Airway epithelial cell (primary cell): ENCODE measurements around the gene POU2F2. TPM values are rescaled to one million over a fixed set of nuclear protein-coding genes. Genes with fewer than 3 reads are reported as not detected.

Experiments used
- total RNA-seq: library from RNA; depleted of rRNA; stranded (reverse); fragments of >200 nt; gene quantifications from 2 replicates; pipeline ENCODE4 v1.2.3, GENCODE V29; 2015

Gene POU2F2
- total RNA-seq: 1.1 and 1.3 TPM in 2 replicates

DNA sequence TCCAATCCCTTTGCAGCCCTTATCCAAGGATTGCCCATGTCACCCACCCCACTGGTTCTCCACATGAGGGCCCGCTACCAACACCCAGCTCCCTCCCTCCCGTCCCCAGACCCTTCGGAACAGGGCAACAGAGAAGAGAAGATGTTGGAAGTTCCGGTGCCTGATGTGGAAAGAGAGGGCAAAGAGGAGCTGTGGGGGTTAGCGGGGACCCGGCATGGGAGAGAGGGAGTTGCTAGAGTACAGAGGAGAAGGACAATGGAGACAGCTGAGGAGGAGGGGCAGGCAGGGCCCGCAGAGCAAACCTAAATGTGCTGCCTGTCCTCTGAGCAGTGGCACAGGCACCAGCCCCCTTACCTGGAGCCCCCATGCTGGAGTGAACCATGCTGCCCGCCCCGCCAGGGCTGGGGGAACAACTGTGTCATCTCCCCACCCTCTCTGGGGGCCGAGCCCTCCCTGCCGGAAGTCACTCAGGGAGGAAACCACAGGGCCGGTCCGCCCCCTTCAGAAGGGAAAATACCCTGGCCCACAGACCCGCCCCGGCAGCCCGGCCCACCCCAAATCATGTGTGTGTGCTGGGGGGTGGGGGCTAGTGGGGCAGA is at the start of gene POU2F2:
POU2F2 (minus strand) TSS at position 417 of the 599 bp plus-strand sequence; CDS start at position 382, 35 bp downstream.

DNA sequence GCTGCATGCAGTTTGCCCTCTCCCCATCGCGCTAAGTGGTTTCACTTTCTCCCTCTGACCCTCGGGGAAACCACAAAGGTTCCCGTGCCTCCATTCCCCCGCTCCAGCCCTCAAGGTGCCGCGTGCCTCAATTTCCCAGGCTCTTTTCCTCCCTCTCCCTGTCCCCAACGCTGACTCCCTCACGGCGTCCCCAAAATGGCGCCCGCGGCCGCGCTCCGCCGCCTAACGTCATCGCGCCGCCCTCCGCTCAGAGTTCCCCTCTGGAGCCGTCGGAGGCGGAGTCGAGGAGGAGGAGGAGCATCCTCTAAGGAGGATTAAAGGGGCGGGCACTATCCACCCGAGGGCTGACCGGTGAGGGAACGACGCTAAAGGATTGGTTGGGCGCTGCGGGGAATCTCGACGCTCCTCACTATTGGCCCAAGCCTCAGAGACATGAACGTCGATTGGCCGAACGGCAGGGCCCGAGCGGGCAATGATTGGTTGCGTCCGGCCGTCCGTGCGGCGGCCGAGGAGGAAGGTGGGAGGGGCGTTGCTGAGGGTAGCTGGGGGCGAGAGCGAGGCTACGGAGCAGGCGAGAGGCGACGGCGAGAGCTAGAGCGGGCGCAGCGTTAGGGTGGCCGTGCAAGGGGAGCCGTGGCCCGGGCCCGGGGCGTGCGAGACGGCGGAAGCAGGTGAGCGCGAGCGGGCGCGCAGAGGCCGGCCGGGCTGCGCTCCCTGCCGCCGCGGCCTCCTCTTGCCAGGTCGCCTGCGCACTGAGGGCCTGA is 56.4 kb downstream of the POU2F2 start, which contains the start of gene ZNF574:
ZNF574 (plus strand) TSS at position 551 of the 764 bp plus-strand sequence. CDS start 2,441 bp downstream, outside the sequence.

DNA sequence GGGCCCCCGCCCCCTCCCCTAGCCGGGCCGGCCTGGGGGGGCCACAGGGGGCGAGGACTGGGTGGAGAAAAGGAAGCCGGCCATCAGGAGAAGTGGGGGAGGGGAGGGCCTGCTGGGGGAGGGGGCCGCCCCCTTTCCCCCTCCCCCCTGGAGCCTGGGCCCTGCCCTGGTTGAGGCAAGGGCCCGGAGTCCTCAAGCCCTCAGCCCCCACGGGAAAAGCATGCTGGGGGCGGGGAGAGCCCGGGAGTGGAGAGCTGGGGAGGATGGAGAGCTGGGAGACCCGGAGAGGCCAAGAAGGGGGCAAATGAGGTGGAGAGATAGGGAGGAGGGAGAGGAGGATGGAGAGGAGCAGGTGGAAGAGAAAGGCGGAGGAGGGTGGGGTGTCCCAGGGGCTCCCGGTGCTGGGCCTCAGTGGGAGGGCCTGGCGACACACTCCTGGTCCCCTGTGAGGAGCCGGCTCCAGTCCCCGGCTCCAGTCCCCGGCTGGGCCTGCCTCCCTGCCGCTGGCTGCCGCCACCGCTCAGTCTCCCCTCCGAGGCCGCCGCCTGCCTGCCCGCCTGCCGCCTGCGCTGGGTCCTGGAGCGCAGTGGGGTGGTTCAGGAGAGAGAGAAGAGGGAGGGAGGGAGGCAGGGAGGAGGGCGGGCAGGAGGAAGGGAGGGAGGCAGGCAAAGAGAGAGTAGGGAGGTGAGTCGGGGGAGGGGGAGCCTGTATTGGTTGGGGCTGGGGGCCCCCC is 62.5 kb downstream of the POU2F2 start, which contains the start of gene GRIK5:
GRIK5 (minus strand) TSS at position 588 of the 733 bp plus-strand sequence. CDS start 4,436 bp downstream, outside the sequence.

Other genes starting within 250 kb of the POU2F2 start
- 50.2 and 63.1 TPM in 2 replicates for gene ARHGEF1, start 249.3 kb downstream of the POU2F2 start, total RNA-seq
- gene ERFL, start 204.0 kb downstream of the POU2F2 start, total RNA-seq: 0.07 TPM in 1 of 2 replicates, not detected in the other
- 166 and 177 TPM in 2 replicates for gene RABAC1, start 173.1 kb downstream of the POU2F2 start, total RNA-seq
- gene ATP1A3, start 138.2 kb downstream of the POU2F2 start, total RNA-seq: 0.33 TPM in 1 of 2 replicates, not detected in the other
- 0.21 TPM in 1 of 2 replicates, not detected in the other for gene GRIK5, start 62.2 kb downstream of the POU2F2 start, total RNA-seq
- 16.1 and 25.2 TPM in 2 replicates for gene ZNF574, start 56.3 kb downstream of the POU2F2 start, total RNA-seq
- 32.8 and 39.8 TPM in 2 replicates for gene DEDD2, start 85.2 kb upstream of the POU2F2 start, total RNA-seq
- gene ZNF526, start 87.9 kb upstream of the POU2F2 start, total RNA-seq: 5.8 and 8.0 TPM in 2 replicates
- 20.6 and 27.2 TPM in 2 replicates for gene GSK3A, start 110.2 kb upstream of the POU2F2 start, total RNA-seq
- gene ERF, start 122.7 kb upstream of the POU2F2 start, total RNA-seq: 53.3 and 97.8 TPM in 2 replicates
- 45.3 and 65.0 TPM in 2 replicates for gene CIC, start 136.8 kb upstream of the POU2F2 start, total RNA-seq
- gene PRR19, start 169.7 kb upstream of the POU2F2 start, total RNA-seq: 0.33 and 1.3 TPM in 2 replicates
- gene PAFAH1B3, start 170.2 kb upstream of the POU2F2 start, total RNA-seq: 98.1 and 101 TPM in 2 replicates
- not detected in 2 replicates for gene TMEM145, start 180.9 kb upstream of the POU2F2 start, total RNA-seq
- gene MEGF8, start 193.2 kb upstream of the POU2F2 start, total RNA-seq: 17.3 and 17.5 TPM in 2 replicates